ENCODE data around the gene GPRC5C. TPM values are rescaled to one million over a fixed set of nuclear protein-coding genes. Genes with fewer than 3 reads are reported as not detected.

Gene GPRC5C, protein sequence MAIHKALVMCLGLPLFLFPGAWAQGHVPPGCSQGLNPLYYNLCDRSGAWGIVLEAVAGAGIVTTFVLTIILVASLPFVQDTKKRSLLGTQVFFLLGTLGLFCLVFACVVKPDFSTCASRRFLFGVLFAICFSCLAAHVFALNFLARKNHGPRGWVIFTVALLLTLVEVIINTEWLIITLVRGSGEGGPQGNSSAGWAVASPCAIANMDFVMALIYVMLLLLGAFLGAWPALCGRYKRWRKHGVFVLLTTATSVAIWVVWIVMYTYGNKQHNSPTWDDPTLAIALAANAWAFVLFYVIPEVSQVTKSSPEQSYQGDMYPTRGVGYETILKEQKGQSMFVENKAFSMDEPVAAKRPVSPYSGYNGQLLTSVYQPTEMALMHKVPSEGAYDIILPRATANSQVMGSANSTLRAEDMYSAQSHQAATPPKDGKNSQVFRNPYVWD
- polyA plus RNA-seq (2014; cell fraction: cytosol; rRNA removed), result 0.30 TPM in 1 of 2 replicates, not detected in the other
- not detected in 2 replicates for polyA plus RNA-seq (2014; cell fraction: nucleus; rRNA removed)

DNA sequence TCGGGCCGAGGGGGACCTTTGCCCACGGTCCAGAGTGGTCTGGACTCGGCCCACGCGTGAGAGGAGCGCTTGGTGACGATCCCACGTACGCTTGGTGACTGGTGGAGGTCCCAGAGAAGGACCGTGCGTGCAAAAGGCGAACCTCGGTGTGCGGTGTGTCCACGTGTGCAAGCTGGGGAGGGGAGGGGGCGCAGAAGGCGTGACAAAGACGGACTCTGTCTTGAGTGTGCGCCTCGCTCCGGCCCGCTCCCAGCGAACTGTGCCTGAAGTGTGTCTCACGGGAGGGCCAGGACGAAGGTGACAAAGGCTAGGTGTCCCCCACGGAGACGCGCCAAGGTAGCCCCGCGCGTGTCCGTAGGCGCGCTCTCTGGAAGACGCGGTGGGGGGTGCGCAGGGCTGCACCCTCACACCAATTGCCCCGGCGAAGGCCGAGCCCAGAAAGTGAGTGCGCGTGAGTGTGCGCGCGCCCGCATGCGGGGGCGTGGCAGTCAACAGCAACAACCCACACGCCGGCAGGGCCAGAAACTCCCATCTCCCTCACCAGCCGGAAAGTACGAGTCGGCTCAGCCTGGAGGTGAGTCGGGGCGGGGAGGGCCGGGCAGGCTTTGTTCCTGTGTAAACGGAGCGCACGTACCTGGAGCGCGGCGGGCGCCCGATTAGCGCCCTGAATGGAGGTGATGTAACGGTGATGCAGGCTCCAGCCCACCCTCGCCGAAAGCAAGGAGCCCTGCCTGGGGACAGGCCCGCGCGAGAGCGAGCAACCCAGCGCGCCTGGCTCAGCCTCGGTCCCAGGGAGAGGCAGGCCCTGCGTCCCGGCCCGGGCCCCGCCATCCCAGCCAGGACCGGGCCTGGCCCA, at the start of gene GPRC5C:
Gene GPRC5C, plus strand, starts transcription at position 521 of the 856 bp plus-strand sequence. CDS start 7,689 bp downstream, outside the sequence.
- no peak for DNase-seq (ENCODE audit: low spot score)

DNA sequence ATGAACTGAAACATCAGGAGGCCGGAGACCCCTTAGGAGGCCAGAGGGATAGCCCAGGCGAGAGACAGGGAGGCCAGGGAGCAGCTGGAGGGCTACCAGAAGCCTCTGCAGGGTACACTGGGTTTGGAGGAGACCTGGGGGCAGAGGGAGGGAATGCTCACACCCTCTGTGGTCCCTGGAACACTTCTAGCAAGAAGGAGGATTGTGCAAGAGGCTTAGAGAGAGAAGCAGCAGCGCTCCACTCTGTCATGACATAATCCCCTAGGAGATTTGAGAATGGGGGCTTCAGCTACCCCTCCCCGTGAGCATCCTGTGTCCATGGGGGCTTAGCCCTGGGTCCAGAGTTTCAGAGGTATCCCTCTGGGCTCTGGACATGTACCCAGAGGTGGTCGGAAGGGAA, 48.7 kb upstream of the GPRC5C start:
- DNase-seq (ENCODE audit: low spot score), result no peak

DNA sequence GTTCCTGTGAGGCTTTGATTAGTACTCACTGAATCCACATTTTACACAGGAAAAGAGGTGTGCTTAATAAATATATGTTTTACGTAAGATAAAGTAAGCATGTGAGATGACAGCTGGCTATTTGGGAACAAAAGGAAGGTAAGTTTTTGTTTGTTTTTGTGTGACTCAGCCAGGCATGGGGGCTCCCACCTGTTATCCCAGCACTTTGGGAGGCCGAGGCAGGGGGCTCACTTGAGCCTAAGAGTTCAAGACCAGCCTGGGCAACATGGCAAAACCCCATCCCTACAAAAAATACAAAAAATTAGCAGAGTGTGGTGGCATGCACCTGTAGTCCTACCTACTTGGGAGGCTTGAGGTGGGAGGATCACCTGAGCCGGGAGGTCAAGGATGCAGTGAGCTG, 46.7 kb upstream of the GPRC5C start:
- no peak for DNase-seq (ENCODE audit: low spot score)

DNA sequence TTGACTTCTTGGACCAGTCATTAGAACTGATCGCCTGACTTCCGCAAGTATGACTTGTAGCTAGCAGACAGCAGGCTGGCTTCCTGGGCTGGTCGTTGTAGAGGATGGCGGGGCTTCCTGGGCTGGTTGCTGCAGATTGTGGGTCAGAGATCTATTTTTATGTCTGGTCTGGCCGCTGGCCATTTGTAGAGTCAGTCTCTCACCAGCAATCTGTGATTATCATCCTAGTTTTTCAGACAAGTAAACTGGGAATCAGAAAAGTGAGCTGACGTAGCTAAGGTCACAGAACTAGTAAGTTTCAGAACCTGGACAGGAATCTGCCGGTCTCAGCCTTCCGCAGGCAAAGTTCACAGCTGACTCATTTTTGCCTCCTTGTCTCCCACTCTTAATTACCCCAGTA, 45.5 kb upstream of the GPRC5C start:
- DNase-seq (ENCODE audit: low spot score), result no peak

DNA sequence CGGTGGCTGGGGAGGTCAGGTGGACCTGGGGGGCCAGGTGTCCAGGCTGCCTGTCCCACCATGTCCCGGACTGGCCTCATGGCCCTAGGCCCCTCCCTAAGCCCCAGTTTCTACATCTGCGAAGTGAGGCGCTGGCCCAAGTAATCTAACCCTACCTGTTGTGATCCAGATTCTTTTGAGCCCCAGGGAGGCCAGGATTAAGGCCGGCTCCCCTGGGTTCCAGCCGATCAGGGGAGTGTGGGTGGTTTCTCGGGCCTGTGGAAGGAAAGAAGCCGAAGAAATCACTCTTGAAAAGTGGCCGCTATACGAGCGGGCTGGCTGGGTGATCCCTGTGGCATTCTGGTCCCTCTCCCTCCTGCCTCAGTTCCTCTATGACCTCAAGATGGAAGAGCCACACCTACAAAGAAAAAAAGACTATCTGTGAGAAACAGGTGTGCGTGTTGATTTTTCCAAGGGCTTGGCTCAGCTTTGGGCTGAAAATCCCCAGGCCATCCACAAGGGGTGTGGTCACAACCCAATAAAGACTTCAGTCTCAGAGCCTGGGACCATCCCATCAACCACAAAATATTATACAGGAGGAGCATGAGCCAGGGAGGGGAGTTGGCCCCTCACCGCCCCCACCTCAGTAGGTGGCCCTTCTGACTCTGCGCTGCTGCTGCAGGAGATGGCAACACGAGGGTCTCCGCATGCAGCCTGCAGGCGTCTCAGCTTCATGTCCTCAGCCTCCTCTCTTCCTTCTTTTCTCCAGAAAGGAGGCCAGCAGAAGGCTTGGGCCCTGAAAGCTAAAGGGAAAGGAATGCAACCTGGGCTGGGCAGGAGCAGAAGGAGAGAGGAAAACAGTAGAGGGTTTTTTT, 44.3 kb upstream of the GPRC5C start:
- DNase-seq (ENCODE audit: low spot score), result no peak

DNA sequence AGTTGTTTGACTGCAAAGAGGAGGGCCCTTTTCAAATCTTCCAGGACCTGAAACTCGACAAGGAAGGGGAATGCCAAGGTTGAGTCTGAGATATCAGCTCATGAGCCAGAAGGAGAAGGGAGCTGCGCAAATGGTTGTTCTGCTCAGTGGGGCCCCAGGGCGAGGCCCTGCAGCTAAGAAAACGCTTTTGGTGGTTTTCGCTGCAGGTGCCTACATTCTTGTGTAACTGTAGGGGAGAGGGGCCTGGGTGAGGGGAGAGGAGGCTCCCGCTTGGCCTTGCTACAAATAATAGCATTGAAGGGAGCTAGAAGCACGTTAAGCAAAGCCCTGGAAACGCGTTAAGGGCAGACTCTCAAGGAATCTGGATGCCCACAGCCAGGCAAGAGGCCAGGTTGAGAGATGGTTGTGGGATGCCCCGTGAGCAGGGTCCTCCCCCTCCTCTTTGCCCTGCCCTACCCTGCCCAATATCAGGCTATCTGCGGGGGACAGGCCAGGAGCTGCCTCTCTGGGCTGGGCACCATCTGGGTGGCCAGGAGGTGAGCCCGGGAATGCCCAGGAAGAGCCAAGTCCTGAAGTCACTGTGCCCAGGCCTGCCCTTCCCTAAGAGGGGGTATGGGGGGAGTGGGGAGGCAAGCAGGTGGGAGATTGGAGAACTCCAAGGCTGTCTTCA, 42.7 kb upstream of the GPRC5C start:
- DNase-seq (ENCODE audit: low spot score), result no peak

DNA sequence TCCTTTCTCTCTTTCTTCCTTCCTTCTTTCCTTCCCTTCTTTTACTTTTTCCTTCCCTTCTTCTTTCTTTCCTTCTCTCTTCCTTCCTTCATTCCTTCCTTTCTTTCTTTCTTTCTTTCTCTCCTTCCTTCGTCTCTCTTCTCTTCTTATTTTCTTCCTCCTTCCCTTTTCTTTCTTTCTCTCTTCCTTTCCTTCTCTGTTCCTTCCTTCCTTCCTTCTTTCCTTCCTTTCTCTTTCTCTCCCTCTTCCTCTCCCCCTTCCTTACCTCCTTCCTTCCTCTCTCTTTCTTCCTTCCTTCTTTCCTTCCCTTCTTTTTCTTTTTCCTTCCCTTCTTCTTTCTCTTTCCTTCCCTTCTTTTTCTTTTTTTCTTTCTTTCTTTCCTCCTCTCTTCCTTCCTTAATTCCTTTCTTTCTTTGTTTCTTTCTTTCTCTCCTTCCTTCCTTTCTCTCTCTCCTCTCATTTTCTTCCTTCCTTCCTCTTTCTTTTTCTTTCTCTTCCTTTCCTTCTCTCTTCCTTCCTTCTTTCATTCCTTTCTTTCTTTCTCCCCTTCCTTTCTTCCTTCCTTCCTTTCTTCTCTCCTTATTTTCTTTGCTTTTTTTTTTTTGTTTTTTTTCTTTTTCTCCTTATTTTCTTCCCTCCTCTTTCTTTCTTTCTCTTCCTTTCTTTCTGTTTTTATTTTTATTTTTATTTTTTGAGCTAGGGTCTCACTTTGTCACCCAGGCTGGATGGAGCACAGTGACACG, 41.8 kb upstream of the GPRC5C start:
- no peak for DNase-seq (ENCODE audit: low spot score)

DNA sequence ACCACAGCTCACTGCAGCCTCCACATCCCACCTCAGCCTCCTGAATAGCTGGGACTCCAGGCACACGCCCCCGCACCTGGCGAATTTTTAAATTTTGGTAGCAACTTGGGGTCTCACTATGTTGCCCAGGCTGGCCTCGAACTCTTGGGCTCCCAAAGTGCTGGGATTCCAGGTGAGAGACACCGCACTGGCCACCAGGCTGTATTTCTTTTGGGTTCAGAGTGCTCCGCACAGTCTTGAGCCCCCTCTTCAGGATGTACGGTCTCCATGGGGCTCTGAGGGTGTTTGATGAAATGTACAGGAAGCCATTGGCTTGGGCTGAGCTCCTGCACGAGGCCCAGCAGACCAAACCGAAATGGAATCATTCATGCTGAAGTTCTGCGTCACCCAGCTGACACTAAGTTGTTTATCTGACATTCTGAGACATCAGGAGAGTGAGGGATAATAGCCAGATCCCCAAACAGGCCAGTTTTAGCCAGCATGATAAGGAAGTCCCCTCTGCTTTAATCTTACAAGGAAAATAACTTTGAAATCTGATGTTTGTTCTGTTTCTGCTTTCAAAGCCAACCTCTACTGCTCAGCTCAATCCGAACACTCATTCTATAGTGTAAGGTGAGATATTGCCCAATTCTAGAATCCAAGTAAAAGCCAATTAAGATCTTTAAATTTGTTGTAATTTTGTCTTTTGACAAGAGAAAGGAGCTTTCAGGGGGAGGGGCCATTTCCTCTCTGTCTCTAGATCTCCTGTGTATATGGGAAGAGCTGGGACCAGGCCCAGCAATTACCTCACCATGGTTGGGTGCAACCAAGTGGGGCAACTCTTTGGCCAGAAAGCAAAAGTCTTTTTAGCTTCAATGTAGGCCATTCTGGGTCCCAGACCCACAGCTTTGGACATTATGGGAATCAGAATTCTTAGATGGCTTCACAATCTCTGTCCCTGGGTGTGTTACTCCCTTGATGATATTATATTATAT, 40.9 kb upstream of the GPRC5C start:
- DNase-seq (ENCODE audit: low spot score), result no peak

DNA sequence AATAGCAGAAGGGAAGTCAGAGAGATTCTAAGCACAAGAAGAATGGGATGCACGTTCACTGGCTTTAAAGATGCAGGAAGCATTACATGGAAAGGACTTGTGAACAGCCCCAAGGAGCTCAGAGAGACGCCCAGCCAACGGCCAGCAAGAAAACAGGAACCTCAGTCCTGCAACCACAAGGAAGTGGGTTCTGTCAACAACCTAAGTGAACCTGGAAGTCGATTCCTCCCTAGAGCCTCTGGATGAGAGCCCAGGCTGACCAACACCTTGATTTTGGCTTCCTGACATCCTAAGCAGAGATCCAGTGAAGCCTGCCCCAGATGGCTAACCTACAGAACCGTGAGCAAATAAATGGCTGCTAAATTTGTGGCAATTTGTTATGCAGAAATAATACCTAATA, 40.1 kb upstream of the GPRC5C start:
- DNase-seq (ENCODE audit: low spot score), result no peak

DNA sequence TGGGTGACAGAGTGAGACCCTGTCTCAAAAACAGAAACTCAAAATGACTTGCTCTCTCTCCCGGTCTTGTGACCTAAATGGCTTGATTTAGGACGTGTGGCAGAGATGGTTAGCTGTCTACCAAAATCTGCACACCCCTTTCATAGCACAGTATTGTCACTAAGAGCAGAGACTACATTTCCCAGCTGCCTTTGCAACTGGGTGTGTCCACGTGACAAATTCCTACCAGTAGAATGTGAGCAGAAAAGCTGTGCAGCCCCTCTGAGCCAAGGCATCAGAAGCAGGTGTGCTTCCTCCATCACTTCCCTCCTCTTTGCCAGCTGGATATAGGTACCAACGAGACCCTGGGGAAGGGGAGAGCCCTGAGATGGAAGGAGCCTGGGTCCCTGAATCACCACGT, 39.0 kb upstream of the GPRC5C start:
- no peak for DNase-seq (ENCODE audit: low spot score)

DNA sequence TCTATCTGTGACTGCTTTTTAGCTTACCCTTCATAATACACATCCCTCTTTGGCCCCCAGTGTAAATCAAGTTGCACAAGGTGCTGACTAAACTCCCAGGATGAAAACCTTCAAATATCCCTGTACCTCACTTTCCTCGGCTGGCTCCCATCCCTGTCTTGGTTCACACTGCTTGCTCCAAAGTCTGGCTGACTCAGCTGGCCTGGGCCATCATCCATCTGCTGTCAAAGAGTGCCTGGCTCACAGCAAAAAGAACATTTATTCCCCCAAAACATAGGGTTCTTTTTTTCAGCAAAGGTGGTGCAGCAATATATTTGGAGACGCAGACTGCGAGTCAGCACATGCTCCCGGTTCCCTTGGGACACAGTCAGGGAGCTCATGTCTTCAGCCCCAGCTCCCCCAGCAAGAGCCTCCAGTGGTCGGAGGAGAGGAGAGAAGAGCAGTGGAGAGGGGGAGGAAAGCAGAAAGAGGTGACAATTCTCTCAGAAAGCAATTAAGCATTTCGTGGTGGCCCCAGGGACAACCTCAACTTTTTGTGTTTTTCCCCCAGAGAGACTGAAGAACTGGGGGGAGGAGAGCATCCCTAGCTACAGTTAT, 38.4 kb upstream of the GPRC5C start:
- no peak for DNase-seq (ENCODE audit: low spot score)

DNA sequence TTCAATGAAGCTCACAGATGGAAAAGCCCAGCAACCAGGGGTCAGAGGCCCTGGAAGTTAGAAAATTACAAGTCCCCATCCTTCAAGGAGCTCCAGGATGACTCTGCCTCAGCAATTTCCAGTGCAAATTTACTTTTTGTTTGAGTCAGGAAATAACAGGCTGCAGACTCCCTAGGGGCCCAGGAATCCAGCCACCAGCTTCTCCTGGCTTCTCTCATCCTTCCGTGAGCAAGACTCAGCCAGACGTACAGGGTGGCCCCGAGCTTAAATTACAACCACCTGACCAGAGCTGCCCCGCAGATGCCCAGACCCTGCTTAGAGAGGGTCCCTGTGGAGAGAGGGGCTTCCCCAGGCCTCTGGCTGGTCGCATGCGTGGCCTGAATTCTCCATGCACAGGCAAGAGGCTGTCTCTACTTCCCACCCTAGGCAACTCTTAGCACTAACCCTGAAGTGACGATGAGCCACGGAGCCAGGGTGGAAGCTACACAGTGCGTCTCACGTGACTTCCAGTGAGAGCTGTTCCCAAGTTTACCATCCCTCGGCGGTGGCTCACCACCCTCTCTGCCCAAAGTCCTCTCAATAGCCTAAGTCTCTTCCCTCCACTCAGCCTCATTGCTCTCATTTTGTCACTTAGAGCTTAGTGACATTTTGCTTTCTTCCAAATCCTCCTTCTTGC, 37.5 kb upstream of the GPRC5C start:
- no peak for DNase-seq (ENCODE audit: low spot score)

DNA sequence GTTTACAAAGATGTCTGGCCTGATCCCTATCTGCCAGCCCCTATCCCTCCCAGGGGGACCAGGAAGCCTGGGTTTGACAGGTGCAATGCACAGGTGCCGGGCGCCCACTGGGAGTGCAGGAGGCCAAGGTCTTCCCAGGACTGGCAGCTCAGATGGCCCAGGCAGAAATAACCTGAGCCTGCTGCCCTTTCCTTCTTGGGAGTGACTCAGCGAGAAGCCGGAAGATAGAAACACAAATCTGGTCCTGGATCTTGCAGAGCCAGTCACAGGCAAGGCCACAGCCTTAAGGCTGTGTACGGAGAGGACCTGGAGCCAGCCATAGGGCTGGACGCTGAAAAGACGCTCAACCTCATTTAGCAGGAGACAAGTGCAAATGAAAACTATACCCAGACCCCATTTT, 36.9 kb upstream of the GPRC5C start:
- no peak for DNase-seq (ENCODE audit: low spot score)

DNA sequence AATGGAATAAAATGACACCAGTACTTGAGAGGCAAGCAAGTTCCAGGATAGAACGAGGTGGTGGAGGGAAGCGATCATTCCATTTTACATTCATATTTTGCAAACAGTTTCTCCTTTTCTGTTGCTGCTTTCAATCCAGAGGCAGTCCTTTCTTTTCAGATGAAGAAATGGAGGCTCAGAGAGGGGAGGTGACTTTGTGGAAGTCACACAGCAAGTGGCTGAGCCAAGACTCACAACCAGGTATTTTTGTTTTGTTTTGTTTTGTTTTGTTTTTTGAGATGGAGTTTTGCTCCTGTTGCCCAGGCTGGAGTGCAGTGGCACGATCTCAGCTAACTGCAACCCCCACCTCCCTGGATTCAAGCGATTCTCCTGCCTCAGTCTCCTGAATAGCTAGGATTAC, 35.3 kb upstream of the GPRC5C start:
- DNase-seq (ENCODE audit: low spot score), result no peak

DNA sequence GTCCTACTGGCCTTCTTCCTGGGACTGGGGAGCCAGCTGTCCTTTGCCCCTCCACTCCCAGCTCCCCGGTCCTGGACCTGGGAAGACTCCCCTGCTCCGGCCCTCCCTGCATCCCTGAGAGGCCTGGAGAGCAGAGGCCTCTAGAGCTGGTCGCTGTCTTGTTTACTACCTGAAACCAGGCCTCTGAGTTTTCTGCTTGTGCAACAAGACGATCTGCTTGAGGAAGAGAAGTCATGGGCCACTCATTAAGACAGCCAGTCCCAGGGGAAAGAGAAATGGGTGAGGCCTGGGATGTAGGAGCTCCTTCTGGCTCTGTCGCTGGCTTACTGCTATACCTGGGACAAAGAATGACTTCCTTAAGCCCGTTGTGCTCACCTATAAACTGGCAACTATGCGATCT, 29.8 kb upstream of the GPRC5C start:
- no peak for DNase-seq (ENCODE audit: low spot score)

DNA sequence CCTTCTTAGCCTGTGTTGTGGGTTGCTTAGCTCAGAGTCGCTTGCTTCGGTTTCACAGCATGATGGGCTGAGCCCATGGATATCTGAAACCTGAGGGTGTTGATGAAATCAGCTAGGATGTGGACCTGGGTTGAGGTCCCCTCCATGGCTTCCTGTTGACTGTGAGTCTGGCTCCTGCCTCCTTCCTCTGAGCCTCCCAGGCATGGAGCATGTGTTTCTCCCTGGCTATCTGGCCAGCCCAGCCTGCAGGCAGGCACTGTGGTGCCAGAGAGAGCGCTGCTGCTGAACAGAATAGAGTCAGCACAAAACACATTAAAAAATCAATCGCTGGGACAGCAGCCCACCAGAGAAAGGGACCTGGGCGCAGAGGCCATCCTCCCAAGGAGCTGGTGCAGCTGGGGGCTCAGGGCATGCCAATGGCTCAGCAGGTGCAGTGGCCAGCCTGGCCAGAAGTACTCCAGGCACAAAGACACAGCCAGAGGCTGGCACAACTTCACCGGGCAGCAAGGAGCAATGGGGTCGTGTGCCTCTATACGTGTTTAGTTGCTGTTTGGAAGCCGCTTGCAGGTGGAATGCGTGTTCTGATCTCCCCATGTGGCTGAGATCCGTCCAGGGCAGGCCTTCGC, 28.3 kb upstream of the GPRC5C start:
- DNase-seq (ENCODE audit: low spot score), result no peak

DNA sequence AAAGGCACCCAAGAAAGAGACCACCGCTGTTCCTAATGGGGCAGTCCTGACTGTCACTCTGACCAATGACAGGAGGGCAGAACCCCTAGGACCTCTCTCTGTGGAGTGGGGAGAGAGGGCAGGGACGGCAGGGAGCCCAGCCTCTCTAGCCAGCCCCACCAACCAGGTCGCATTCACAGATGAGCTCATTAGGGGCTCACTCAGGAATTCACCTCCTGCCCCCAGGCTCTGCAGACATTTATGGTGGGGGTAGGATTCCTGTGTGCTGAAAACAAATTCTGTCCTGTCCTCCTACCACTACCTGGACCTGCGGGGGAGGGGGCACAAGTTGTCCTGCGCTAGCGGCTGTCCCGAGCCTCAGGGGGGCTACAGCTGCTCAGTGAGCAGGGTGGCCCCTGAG, 27.7 kb upstream of the GPRC5C start:
- DNase-seq (ENCODE audit: low spot score), result no peak

DNA sequence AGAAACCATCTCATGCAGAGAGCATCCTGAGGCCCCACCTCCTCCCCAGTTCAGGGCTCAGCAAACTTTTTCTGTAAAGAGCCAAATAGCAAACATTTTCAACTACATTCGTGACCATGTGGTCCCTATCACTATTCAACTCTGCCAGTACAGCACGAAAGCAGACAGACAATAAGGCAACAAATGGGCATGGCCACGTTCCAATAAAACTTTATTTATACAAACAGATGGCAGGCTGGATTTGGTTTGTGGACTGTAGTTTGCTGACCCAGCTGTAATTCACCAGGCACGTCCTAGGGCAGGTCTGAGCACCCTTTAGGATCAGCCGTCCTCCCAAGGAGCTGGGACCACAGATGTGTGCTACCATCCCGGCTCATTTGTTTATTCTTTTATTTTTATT, 27.1 kb upstream of the GPRC5C start:
- DNase-seq (ENCODE audit: low spot score), result no peak

Measured in SK-N-DZ (cell line).